Measurements from ENCODE around the gene MALSU1.

GRCh38 chr7:23249486-23249885, 49.7 kb upstream of the MALSU1 start:
- TF ChIP-seq POLR2AphosphoS5 (IDR thresholded peaks at IDR 0.05; ENCODE audit: borderline replicate concordance, low read depth, low read length) (no peak), EZH2 (IDR thresholded peaks at IDR 0.05) (no peak), FOXP2 (optimal IDR thresholded peaks at IDR 0.05; ENCODE audit: control extremely low read depth, extremely low read length, insufficient read depth) (no peak)

Data from SK-N-MC (cell line).